IMR-90 (cell line): Measurements from ENCODE around the gene MCTP1. TPM values are rescaled to one million over a fixed set of nuclear protein-coding genes. Genes with fewer than 3 reads are reported as not detected.

Experiments
- ATAC-seq: fragments of 200-7000 bp; cut with Tn5 transposase; 2 replicates; pipeline ENCODE4 v1.9.1; 2020; ENCODE audit warnings: low read depth, mild to moderate bottlenecking, moderate library complexity
- BruUV-seq: library from RNA; stranded (reverse); fragments of 400-500 nt; replicated peaks from 2 replicates; lab custom pipeline; 2021; lab: Mats Ljungman, UMichigan
- CTCF ChIA-PET: fragments of 300-600 bp; formaldehyde crosslinking; extraction: SDS; loops from one replicate; lab custom pipeline; 2021; ENCODE audit warnings: antibody characterized with exemption; lab: Yijun Ruan, JAX
- POLR2A ChIA-PET: fragments of 300-600 bp; sonication (Branson Sonifier 250); formaldehyde crosslinking; loops from one replicate; lab custom pipeline; 2022; ENCODE audit warnings: antibody characterized with exemption; ENCODE audit not compliant: unreplicated experiment; lab: Charles Lee
- DNase-seq: peaks from one replicate; pipeline ENCODE4 v3.0.0; 2013
- H2AFZ ChIP-seq: replicated peaks from 2 replicates; pipeline ENCODE3; 2013; ENCODE audit warnings: low read length, mild to moderate bottlenecking; ENCODE audit not compliant: poor library complexity
- H2AK5ac ChIP-seq: 2 replicates; pipeline ENCODE4 v1.6.1; 2013; ENCODE audit warnings: low read depth, low read length, inconsistent platforms
- H2AK9ac ChIP-seq: replicated peaks from 2 replicates; pipeline ENCODE3; 2013; ENCODE audit warnings: mild to moderate bottlenecking, low read depth, low read length, moderate library complexity; ENCODE audit not compliant: poor library complexity
- H2BK120ac ChIP-seq: 2 replicates; pipeline ENCODE4 v1.6.1; 2013; ENCODE audit warnings: low read depth, low read length, inconsistent platforms
- H2BK15ac ChIP-seq: 3 replicates; pipeline ENCODE4 v1.6.1; 2013; ENCODE audit warnings: low read depth, low read length, inconsistent platforms
- H2BK20ac ChIP-seq: 2 replicates; pipeline ENCODE4 v1.6.1; 2013; ENCODE audit warnings: low read depth, mild to moderate bottlenecking, inconsistent platforms, low read length, moderate library complexity
- H2BK5ac ChIP-seq: 2 replicates; pipeline ENCODE4 v1.6.1; 2013; ENCODE audit warnings: mild to moderate bottlenecking, low read depth, low read length, inconsistent platforms; ENCODE audit not compliant: poor library complexity, severe bottlenecking
- H3K14ac ChIP-seq: replicated peaks from 2 replicates; pipeline ENCODE4 v1.6.1; 2013; ENCODE audit warnings: low read depth, low read length, inconsistent platforms
- H3K18ac ChIP-seq: 2 replicates; pipeline ENCODE4 v1.6.1; 2013; ENCODE audit warnings: low read depth, low read length, control low read depth
- H3K23ac ChIP-seq: 2 replicates; pipeline ENCODE4 v1.6.1; 2013; ENCODE audit warnings: low read depth, low read length, inconsistent platforms
- H3K27ac ChIP-seq: 2 replicates; pipeline ENCODE4 v1.5.1; 2013; ENCODE audit warnings: mild to moderate bottlenecking, control low read depth, low read length; ENCODE audit not compliant: insufficient read depth
- H3K27me3 ChIP-seq: 2 replicates; pipeline ENCODE4 v1.6.1; 2013; ENCODE audit warnings: low read length; ENCODE audit not compliant: control insufficient read depth, insufficient read depth
- H3K36me3 ChIP-seq: 2 replicates; pipeline ENCODE4 v1.6.1; 2013; ENCODE audit warnings: low read length, mixed read lengths; ENCODE audit not compliant: control insufficient read depth, insufficient read depth
- H3K4ac ChIP-seq: 2 replicates; pipeline ENCODE4 v1.6.1; 2013; ENCODE audit warnings: low read depth, low read length, inconsistent platforms
- H3K4me1 ChIP-seq: 2 replicates; pipeline ENCODE4 v1.6.1; 2013; ENCODE audit warnings: low read length, mixed read lengths; ENCODE audit not compliant: control insufficient read depth, insufficient read depth
- H3K4me2 ChIP-seq: 2 replicates; pipeline ENCODE4 v1.6.1; 2013; ENCODE audit warnings: low read depth, mild to moderate bottlenecking, control low read depth, low read length, moderate library complexity
- H3K4me3 ChIP-seq: 2 replicates; pipeline ENCODE4 v1.5.1; 2013; ENCODE audit warnings: low read depth, mild to moderate bottlenecking, control low read depth, low read length, moderate library complexity; ENCODE audit not compliant: insufficient read depth
- H3K56ac ChIP-seq: 2 replicates; pipeline ENCODE4 v1.6.1; 2013; ENCODE audit warnings: low read length, inconsistent platforms; ENCODE audit not compliant: insufficient read depth; ENCODE audit errors: extremely low read depth
- H3K79me1 ChIP-seq, 2 experiments: 2 replicates each; pipeline ENCODE4 v1.6.1; 2013; ENCODE audit warnings: low read length in 2 of 2, inconsistent platforms in 1 of 2, low read depth in 1 of 2
- H3K9ac ChIP-seq: 2 replicates; pipeline ENCODE4 v1.6.1; 2013; ENCODE audit warnings: low read depth, low read length, control low read depth
- H3K9me1 ChIP-seq: 2 replicates; pipeline ENCODE4 v1.6.1; 2013; ENCODE audit warnings: low read length, inconsistent platforms; ENCODE audit not compliant: insufficient read depth
- H3K9me3 ChIP-seq: 2 replicates; pipeline ENCODE4 v1.6.1; 2013; ENCODE audit warnings: low read length; ENCODE audit not compliant: control insufficient read depth, insufficient read depth
- H4K20me1 ChIP-seq: 2 replicates; pipeline ENCODE4 v1.6.1; 2013; ENCODE audit warnings: low read length, inconsistent platforms; ENCODE audit not compliant: insufficient read depth
- H4K5ac ChIP-seq: 2 replicates; pipeline ENCODE4 v1.6.1; 2013; ENCODE audit warnings: mild to moderate bottlenecking, low read depth, low read length, control low read depth
- H4K8ac ChIP-seq, 2 experiments: 2 replicates each; pipeline ENCODE4 v1.6.1; 2013; ENCODE audit warnings: low read depth in 2 of 2, low read length in 2 of 2, control low read depth in 1 of 2, inconsistent platforms in 1 of 2
- H4K91ac ChIP-seq: 2 replicates; pipeline ENCODE4 v1.6.1; 2013; ENCODE audit warnings: low read depth, low read length, inconsistent platforms; ENCODE audit not compliant: insufficient read depth
- BHLHE40 ChIP-seq: fragments of 150-350 bp; IDR thresholded peaks from 2 replicates; pipeline ENCODE4 v1.6.1; 2016; ENCODE audit warnings: mild to moderate bottlenecking, low read depth, low read length
- CEBPB ChIP-seq: IDR thresholded peaks from 2 replicates; pipeline ENCODE4 v1.6.1; 2012; ENCODE audit warnings: low read depth, low read length, improper control_type of control experiment
- CHD1 ChIP-seq: IDR thresholded peaks from 2 replicates; pipeline ENCODE4 v1.6.1; 2012; ENCODE audit warnings: low read depth, low read length, improper control_type of control experiment
- ELK1 ChIP-seq: fragments of 150-350 bp; IDR thresholded peaks from 2 replicates; pipeline ENCODE4 v1.6.1; 2016; ENCODE audit warnings: low read depth, mild to moderate bottlenecking, low read length, moderate library complexity, borderline replicate concordance
- FOS ChIP-seq: fragments of 150-350 bp; IDR thresholded peaks from 2 replicates; pipeline ENCODE4 v1.6.1; 2016; ENCODE audit warnings: low read depth, low read length
- MAFK ChIP-seq: IDR thresholded peaks from 2 replicates; pipeline ENCODE4 v1.6.1; 2012; ENCODE audit warnings: low read depth, low read length, improper control_type of control experiment
- MAZ ChIP-seq: IDR thresholded peaks from 2 replicates; pipeline ENCODE4 v1.6.1; 2012; ENCODE audit warnings: low read depth, mild to moderate bottlenecking, low read length, improper control_type of control experiment, moderate library complexity, borderline replicate concordance
- NFE2L2 ChIP-seq: fragments of 150-350 bp; IDR thresholded peaks from 2 replicates; pipeline ENCODE4 v1.6.1; 2016; ENCODE audit warnings: low read depth, mild to moderate bottlenecking, low read length
- RAD21 ChIP-seq: IDR thresholded peaks from 2 replicates; pipeline ENCODE4 v1.6.1; 2012; ENCODE audit warnings: low read length, improper control_type of control experiment
- SMC3 ChIP-seq: fragments of 150-350 bp; IDR thresholded peaks from 2 replicates; pipeline ENCODE4 v1.6.1; 2016; ENCODE audit warnings: low read depth, mild to moderate bottlenecking, antibody characterized with exemption, low read length, moderate library complexity
- WGBS, 2 experiments: methylation state at CpG; one replicate each; pipeline versions ENCODE4 v1.1.5 to v1.1.7; 2013; ENCODE audit warnings: missing lambda C conversion rate in 2 of 2; ENCODE audit not compliant: insufficient read length in 1 of 2; ENCODE audit errors: extremely low coverage in 2 of 2; 5-methylcytosine and 5-hydroxymethylcytosine counted together
- dilution Hi-C: fragments of 300-500 bp; cut with HindIII; formaldehyde crosslinking; loops from one replicate; pipeline ENCODE4 v1.14.3; 2018; ENCODE audit warnings: low sequenced_read_pairs; ENCODE audit not compliant: unreplicated experiment
- in situ Hi-C: fragments of 300-500 bp; cut with MboI; formaldehyde crosslinking; loops from 3 replicates; pipeline ENCODE4 v1.14.3; 2019; ENCODE audit warnings: low sequenced_read_pairs, inconsistent platforms, mixed read lengths
- intact Hi-C: fragments of 100-400 bp; cut with micrococcal nuclease; formaldehyde crosslinking; loops from 2 replicates; pipeline ENCODE4 v1.10.0; 2022
- polyA plus RNA-seq, 3 experiments: library from polyadenylated mRNA; depleted of rRNA; stranded (reverse); fragments of >200 nt; gene quantifications; 2 replicates each; pipeline ENCODE4 v1.2.3, GENCODE V29; 2012; ENCODE audit warnings: low replicate concordance in 1 of 3
- total RNA-seq: library from RNA; depleted of rRNA; stranded (reverse); fragments of >200 nt; gene quantifications from 2 replicates; pipeline ENCODE4 v1.2.3, GENCODE V29; 2012

The MCTP1 gene
- total and polyA plus RNA-seq, 2 of the 4 experiments (the other 2 are of a cell fraction), result 0.21 TPM; not detected in 1

DNA sequence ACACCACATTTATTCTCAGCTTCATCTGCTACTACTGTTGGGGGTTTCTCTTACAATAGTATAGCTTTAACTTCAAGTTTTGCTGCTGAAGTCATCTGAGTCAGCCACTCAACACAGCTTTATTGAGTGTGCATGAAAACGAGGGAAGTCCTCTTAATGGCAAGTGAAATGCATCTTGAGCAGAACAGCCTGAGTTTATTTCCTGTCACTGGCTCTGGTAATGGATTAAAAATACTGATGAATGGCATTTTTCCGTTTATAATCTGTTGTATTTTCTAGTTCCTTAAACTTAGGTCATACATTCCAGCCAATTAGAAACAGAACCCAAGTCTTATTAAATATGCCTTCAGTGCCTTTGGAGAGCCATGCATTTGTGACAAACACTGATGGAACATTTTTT lies 427.8 kb downstream of the MCTP1 start:
- H2BK15ac ChIP-seq, result no peak overlapping the region
- no peak overlapping the region for H3K4ac ChIP-seq
- no peak overlapping the region for H3K9ac ChIP-seq
- no peak overlapping the region for H2BK20ac ChIP-seq
- no peaks in the 10 kb centered on the region for H3K9me1 ChIP-seq
- no peak for ATAC-seq
- H4K5ac ChIP-seq, result no peak overlapping the region
- no peak overlapping the region for H3K23ac ChIP-seq
- POLR2A ChIA-PET, result no interaction called here
- no peak overlapping the region for H3K4me2 ChIP-seq
- intact Hi-C loops, result loop anchor here (10.0 kb wide), 1 partner anchor 942 kb away; no protein-coding TSS in a partner anchor
- H3K9me3 ChIP-seq, result no peaks in the 10 kb centered on the region
- WGBS, 2 experiments, result no CpG with 5 or more reads among the region's 2 CpGs
- no peak overlapping the region for H2BK5ac ChIP-seq
- in situ Hi-C loops, result no loop called here
- no peak overlapping the region for H3K4me3 ChIP-seq
- no peak overlapping the region for H4K91ac ChIP-seq
- CTCF ChIA-PET, result no interaction called here
- dilution Hi-C loops, result no loop called here
- no peak for TF ChIP-seq SMC3
- no peak for TF ChIP-seq NFE2L2
- TF ChIP-seq ELK1, result no peak
- no peak for TF ChIP-seq MAZ
- TF ChIP-seq FOS, result no peak
- TF ChIP-seq MAFK, result no peak
- TF ChIP-seq CEBPB, result no peak
- TF ChIP-seq CHD1, result no peak
- no peak for TF ChIP-seq BHLHE40
- no peak for TF ChIP-seq RAD21
- H3K27ac ChIP-seq, result no peak overlapping the region
- no peak overlapping the region for H2BK120ac ChIP-seq
- no peaks in the 10 kb centered on the region for H4K20me1 ChIP-seq
- H3K18ac ChIP-seq, result no peak overlapping the region
- H3K27me3 ChIP-seq, result no peaks in the 10 kb centered on the region
- no peak for DNase-seq
- H3K56ac ChIP-seq, result no peak overlapping the region
- H2AFZ ChIP-seq, result no peak overlapping the region
- no TSS peak for BruUV-seq
- H4K8ac ChIP-seq, result no peak overlapping the region
- H3K36me3 ChIP-seq, result no peaks in the 10 kb centered on the region
- no peak overlapping the region for H2AK9ac ChIP-seq
- no peaks in the 10 kb centered on the region for H3K4me1 ChIP-seq
- H3K14ac ChIP-seq, result no peak overlapping the region
- no peaks in the 10 kb centered on the region for H3K79me1 ChIP-seq
- H2AK5ac ChIP-seq, result no peak overlapping the region
